Dendritic cell treated with granulocyte-macrophage colony-stimulating factor and Interleukin-4, amounts not matched to agents 40 ng/mL and 50 ng/mL, for 4 days (primary cell): ENCODE measurements around the gene CD59.
"Not testable (repeated sequence)": the region's sequence is repeated elsewhere in the genome, so short reads cannot be mapped to it uniquely, and the experiment has no call there.

ENCODE experiments used
- H3K27ac Mint-ChIP-seq: one replicate; pipeline ENCODE4 v1.8.0; 2022; ENCODE audit warnings: mild to moderate bottlenecking, mixed read lengths
- H3K27me3 Mint-ChIP-seq: one replicate; pipeline ENCODE4 v1.8.0; 2022; ENCODE audit warnings: mild to moderate bottlenecking, mixed read lengths
- H3K36me3 Mint-ChIP-seq: one replicate; pipeline ENCODE4 v1.8.0; 2022; ENCODE audit warnings: low read depth, mixed read lengths
- H3K4me1 Mint-ChIP-seq: one replicate; pipeline ENCODE4 v1.8.0; 2022; ENCODE audit warnings: low read depth, mixed read lengths
- H3K4me3 Mint-ChIP-seq: one replicate; pipeline ENCODE4 v1.8.0; 2022; ENCODE audit warnings: mild to moderate bottlenecking, moderate library complexity, mixed read lengths
- H3K9me3 Mint-ChIP-seq: one replicate; pipeline ENCODE4 v1.8.0; 2022; ENCODE audit warnings: mixed read lengths
- intact Hi-C: fragments of 100-400 bp; cut with micrococcal nuclease; formaldehyde crosslinking; loops from one replicate; pipeline ENCODE4 v1.15.0; 2022

Gene CD59

DNA sequence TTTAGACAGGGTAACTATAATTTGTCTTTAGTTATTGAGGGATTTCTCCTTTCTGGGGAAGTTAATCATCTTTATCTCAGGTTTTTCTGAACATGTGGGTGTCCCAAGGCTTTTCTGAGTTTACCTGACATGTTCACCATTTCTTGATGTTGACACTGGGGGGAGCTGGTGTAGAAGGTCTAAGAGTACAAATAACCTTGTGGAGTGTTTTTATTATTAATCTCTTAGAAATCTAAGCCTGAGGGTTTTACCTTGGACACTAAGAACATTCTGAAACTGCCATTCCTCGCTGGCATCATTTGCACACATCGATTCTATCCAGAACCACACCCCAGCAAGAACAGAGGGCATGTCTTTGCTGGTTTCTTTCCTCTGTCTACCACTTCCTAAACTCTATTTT, 20.0 kb downstream of the CD59 start:
- Mint-ChIP-seq H3K36me3 (peaks cover 75% of the 10 kb centered on the region), H3K4me1 (peaks cover 12% of the 10 kb centered on the region), H3K9me3 (no peaks in the 10 kb centered on the region), H3K4me3 (no peak overlapping the region), H3K27me3 (no peaks in the 10 kb centered on the region), H3K27ac (no peak overlapping the region)
- intact Hi-C loops = no loop called here

DNA sequence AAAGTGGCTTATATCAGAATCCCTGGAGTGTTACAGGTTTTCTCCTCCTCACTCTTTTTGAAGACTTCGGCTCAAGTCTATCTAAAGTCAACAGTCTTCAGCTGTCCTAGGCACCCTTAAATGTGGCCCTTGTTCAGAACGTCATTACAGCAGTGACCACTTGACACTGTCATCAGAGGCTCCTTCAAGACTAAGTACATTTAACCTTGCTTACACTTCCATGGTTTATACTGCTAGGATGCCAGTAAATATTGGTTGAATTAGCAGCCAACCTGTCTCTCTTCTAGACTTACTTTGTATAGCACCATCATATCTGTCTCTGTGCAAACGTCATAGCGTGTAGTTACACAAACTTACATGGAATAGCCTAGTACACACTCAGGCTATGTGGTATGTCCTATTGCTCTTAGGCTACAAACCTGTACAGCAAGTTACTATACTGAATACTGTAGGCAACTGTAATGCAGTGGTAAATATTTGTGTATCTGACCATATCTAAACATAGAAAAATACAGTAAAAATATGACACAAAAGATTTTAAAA, 22.3 kb downstream of the CD59 start:
- no peaks in the 10 kb centered on the region for H3K27me3 Mint-ChIP-seq
- peaks cover 75% of the 10 kb centered on the region for H3K36me3 Mint-ChIP-seq
- H3K9me3 Mint-ChIP-seq = no peaks in the 10 kb centered on the region
- H3K27ac Mint-ChIP-seq = no peak overlapping the region
- peaks cover 12% of the 10 kb centered on the region for H3K4me1 Mint-ChIP-seq
- H3K4me3 Mint-ChIP-seq = no peak overlapping the region
- intact Hi-C loops = loop anchor here (2.0 kb wide), 1 partner anchor 29 kb away; no protein-coding TSS in a partner anchor

DNA sequence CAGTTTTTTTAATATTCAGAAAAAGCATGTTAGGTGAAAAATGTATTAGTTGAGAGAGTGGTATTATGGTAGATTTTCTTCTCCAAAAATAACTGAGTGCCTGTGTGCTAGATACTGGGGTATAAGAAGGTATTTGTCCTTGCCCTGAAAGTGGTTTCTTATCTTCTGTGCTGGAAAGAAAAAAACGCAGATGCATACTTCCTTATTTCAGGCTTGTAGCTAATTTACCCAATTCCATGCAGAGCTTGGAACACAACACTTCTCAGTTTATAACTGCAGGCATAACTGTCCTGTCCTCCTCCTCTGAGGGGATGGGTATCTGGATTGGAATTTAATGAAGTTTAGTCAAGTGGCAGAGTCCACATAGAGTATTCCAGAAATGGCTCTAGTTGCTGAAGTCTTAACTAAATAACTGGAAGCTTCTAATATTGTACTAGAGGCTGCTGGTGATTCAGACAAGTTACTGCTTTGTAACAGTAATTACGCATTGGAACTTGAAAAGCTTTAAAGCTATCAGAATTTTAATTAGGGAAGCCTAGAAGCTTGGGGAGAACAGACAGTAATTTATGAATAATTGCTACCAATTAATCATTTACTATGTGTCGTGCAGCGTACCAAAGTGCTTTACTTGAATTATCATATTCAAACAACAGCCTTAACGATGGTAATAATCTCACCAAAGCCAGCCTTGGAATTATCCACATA, 22.9 kb downstream of the CD59 start:
- intact Hi-C loops = loop anchor here (2.0 kb wide), 1 partner anchor 29 kb away; no protein-coding TSS in a partner anchor
- H3K36me3 Mint-ChIP-seq = peaks cover 75% of the 10 kb centered on the region
- H3K4me3 Mint-ChIP-seq = no peak overlapping the region
- no peak overlapping the region for H3K27ac Mint-ChIP-seq
- peaks cover 12% of the 10 kb centered on the region for H3K4me1 Mint-ChIP-seq
- no peaks in the 10 kb centered on the region for H3K9me3 Mint-ChIP-seq
- H3K27me3 Mint-ChIP-seq = no peaks in the 10 kb centered on the region

GRCh38 chr11:33712436-33712835, 23.8 kb downstream of the CD59 start:
- peaks cover 12% of the 10 kb centered on the region for H3K4me1 Mint-ChIP-seq
- intact Hi-C loops = loop anchor here (2.0 kb wide), 1 partner anchor 30 kb away; no protein-coding TSS in a partner anchor
- no peak overlapping the region for H3K4me3 Mint-ChIP-seq
- no peaks in the 10 kb centered on the region for H3K27me3 Mint-ChIP-seq
- no peak overlapping the region for H3K27ac Mint-ChIP-seq
- H3K9me3 Mint-ChIP-seq = no peaks in the 10 kb centered on the region
- H3K36me3 Mint-ChIP-seq = peaks cover 79% of the 10 kb centered on the region

DNA sequence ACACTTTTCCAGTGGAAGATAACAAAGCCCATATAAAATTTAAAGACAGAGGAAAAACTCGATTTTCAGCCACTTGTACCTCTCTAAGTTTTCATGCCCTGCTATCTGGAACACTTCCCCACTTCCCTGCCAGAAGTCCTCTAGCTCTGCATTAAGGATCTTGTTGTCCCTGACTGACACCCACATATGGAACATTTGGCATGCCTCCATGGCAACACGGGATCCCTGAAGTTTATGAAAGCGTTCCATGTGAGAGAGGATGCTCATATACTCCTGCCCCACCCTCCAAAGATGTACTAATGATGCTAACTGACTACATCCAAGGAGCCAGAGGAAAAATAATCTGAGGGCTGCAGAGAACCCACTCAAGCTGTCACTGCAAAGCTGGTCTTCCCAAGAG, 26.8 kb downstream of the CD59 start:
- intact Hi-C loops = no loop called here
- peaks cover 7% of the 10 kb centered on the region for H3K4me1 Mint-ChIP-seq
- H3K27ac Mint-ChIP-seq = no peak overlapping the region
- no peaks in the 10 kb centered on the region for H3K9me3 Mint-ChIP-seq
- H3K36me3 Mint-ChIP-seq = peaks cover 81% of the 10 kb centered on the region
- no peak overlapping the region for H3K4me3 Mint-ChIP-seq
- H3K27me3 Mint-ChIP-seq = no peaks in the 10 kb centered on the region

DNA sequence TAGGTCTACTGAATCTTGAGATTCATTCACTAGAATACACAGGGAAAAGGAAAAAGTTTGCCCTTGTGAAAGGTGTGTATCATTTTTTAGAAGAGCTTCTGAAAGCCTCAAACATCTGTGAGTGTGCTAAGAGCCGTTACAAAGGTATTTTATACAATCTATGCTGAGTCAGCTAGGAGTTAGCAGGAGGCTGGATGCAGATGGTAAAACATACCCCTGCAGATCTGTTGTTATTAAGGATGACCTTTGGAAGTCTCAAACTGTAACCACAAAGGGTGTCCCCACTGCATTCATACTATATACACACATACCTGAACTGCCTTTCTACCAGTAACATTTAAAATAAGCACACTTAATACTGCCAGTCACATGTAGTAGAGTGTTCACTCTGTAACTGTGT, 27.2 kb downstream of the CD59 start:
- Mint-ChIP-seq H3K9me3 (no peaks in the 10 kb centered on the region), H3K27me3 (no peaks in the 10 kb centered on the region), H3K27ac (no peak overlapping the region), H3K4me3 (no peak overlapping the region), H3K4me1 (peaks cover 7% of the 10 kb centered on the region), H3K36me3 (peaks cover 78% of the 10 kb centered on the region)
- intact Hi-C loops = no loop called here

- H3K4me3 Mint-ChIP-seq, H3K9me3 Mint-ChIP-seq, H3K27me3 Mint-ChIP-seq, intact Hi-C loops, H3K4me1 Mint-ChIP-seq, H3K27ac Mint-ChIP-seq: not testable (repeated sequence)
- peaks cover 76% of the 10 kb centered on the region for H3K36me3 Mint-ChIP-seq
Measured at GRCh38 chr11:33707831-33708230, 28.4 kb downstream of the CD59 start.

DNA sequence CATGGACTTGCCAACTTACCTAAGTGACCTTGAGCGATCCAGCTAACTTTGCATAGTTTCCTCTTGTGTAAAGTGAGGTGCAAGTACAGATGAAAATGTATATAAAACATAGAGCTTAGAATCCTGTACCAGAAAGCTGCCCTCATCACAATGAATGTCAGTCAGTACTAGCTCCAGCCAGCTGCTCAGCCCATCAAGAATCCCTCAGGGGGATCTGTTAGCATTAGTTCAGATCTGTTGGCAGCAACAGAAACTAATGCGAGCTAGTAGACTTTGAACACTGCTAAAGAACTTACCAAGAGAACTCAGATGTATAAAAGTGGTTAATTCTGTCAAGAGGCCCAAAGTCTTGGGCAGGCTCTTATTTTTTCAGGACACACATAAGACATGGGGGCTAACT, 29.3 kb downstream of the CD59 start:
- no peaks in the 10 kb centered on the region for H3K9me3 Mint-ChIP-seq
- intact Hi-C loops = no loop called here

DNA sequence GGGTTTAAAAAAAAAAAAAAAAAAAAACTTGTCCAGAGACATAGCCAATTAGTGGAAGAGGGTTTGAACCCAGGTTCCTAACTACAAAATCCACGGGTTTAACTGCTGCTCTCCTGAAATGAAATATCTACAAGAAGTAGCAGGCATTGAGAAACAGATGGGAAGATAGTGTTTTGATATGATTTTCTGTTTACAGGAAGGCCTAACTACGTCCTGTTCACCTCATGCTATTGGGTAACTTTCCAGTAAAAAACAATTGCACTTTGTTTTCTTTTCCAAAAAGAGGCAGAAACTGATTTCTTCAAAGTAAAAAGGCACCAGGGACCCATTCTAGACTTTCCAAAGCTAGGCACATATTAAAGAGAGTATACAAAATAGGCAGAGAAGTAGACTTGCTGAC, 29.7 kb downstream of the CD59 start:
- Mint-ChIP-seq H3K36me3 (peaks cover 67% of the 10 kb centered on the region), H3K9me3 (no peaks in the 10 kb centered on the region), H3K4me1 (peaks cover 17% of the 10 kb centered on the region), H3K4me3 (no peak overlapping the region), H3K27me3 (peaks cover 4% of the 10 kb centered on the region), H3K27ac (no peak overlapping the region)
- intact Hi-C loops = no loop called here

More for the DNA sequence above, 29.3 kb downstream of the CD59 start:
- Mint-ChIP-seq H3K36me3 (peaks cover 69% of the 10 kb centered on the region), H3K4me3 (no peak overlapping the region), H3K4me1 (peaks cover 13% of the 10 kb centered on the region), H3K27ac (no peak overlapping the region), H3K27me3 (peaks cover 4% of the 10 kb centered on the region)

GRCh38 chr11:33704240-33705002, 31.8 kb downstream of the CD59 start:
- Mint-ChIP-seq H3K4me1 (peaks cover 36% of the 10 kb centered on the region), H3K36me3 (peaks cover 46% of the 10 kb centered on the region), H3K9me3 (no peaks in the 10 kb centered on the region), H3K27ac (no peak overlapping the region), H3K27me3 (peaks cover 12% of the 10 kb centered on the region), H3K4me3 (no peak overlapping the region)
- intact Hi-C loops = loop anchor here (5.0 kb wide), 1 partner anchor 38 kb away; no protein-coding TSS in a partner anchor

DNA sequence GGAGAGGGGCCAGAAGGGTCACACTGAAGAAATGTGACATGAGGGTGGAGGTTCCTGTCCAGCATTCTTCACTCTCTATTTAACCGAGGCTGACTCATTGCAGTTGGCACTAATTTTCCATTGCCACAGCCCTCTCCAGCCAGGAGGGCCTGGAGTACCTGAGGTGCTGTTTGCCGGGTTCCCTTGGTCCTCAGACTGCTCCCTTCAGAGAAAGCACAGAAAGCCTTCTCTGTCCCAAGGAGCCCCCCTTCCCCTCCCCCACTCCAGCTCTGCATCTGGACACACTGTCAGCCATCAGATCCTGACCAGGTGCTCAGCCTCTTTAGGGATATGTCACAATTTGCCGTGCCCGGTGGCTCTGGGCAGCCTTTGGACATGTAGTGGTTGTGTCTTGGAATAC, 32.4 kb downstream of the CD59 start:
- Mint-ChIP-seq H3K4me1 (peaks cover 33% of the 10 kb centered on the region), H3K27ac (no peak overlapping the region), H3K36me3 (peaks cover 40% of the 10 kb centered on the region), H3K9me3 (no peaks in the 10 kb centered on the region), H3K27me3 (peaks cover 15% of the 10 kb centered on the region), H3K4me3 (no peak overlapping the region)
- intact Hi-C loops = loop anchor here (5.0 kb wide), 1 partner anchor 39 kb away; no protein-coding TSS in a partner anchor

DNA sequence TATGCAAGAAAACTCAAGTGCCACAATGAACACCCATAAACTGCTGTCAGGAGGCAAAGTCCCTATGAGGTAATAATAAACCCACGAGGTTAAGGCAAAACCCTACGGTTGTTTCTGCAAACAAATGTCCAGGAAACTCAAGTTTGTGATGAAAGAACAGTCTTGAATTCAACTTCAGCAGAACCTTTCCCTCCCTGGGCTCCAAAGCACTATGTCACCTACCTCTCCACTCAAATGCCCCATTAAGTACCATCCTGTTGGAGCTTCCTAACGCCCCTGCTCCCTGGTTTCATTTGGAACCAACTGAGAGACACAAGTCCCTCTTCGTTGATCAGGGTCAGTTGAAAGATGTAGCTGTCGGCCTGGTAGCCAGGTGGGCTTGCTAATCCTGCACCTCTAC, 33.0 kb downstream of the CD59 start:
- no peaks in the 10 kb centered on the region for H3K9me3 Mint-ChIP-seq
- H3K27me3 Mint-ChIP-seq = peaks cover 18% of the 10 kb centered on the region
- no peak overlapping the region for H3K4me3 Mint-ChIP-seq
- peaks cover 33% of the 10 kb centered on the region for H3K4me1 Mint-ChIP-seq
- H3K36me3 Mint-ChIP-seq = peaks cover 34% of the 10 kb centered on the region
- no peak overlapping the region for H3K27ac Mint-ChIP-seq
- intact Hi-C loops = loop anchor here (5.0 kb wide), 1 partner anchor 39 kb away; no protein-coding TSS in a partner anchor

DNA sequence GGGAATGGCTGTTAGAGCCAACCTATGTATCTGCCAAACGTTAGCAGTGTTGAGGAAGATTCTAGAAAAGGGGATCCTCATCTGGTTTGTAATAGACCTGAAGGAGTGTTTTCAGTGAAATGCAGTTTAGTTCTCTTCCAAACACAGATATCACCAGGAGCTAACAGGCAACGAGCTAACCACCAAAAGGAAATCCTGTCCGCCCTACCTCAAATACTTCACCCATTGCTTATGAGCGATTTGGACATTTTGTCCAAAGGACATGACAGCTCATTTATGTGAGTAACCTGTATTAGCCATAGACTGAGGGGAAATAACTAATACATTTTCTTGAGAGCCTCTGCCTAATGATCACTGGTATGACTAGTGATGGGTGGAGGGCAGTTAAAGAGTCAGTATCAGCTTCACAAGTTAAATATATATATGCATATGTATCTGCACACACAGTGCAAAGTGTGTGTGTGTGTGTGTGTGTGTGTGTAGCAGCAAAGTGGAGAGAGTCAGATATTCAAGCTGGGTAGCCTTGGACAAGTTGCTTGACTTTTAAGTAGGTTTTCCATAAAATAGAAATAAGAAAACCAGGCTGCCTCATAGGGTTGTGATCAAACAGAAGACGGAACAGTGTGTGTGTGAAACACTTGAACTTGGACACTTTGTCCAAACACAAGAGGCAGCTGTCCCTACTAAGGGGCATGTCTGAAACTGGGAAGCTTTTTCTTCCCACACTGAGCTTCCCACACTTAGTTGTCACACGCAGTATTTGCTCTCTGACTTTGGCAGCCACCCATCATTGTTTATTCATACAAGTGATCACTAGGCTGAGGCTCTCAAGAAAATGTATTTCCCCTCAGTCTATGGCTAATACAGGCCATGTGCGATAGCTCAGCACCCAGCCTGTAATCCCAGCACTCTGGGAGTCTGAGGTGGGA, 34.7 kb downstream of the CD59 start:
- H3K27me3 Mint-ChIP-seq = peaks cover 31% of the 10 kb centered on the region
- H3K9me3 Mint-ChIP-seq = no peaks in the 10 kb centered on the region
- H3K4me1 Mint-ChIP-seq = peaks cover 38% of the 10 kb centered on the region
- H3K36me3 Mint-ChIP-seq = peaks cover 17% of the 10 kb centered on the region
- peak overlapping the region; percentile 87 for H3K4me3 Mint-ChIP-seq
- H3K27ac Mint-ChIP-seq = peak overlapping the region; percentile 72
- intact Hi-C loops = loop anchor here (5.0 kb wide), 1 partner anchor 41 kb away; no protein-coding TSS in a partner anchor
